ENCODE data around the gene HOXC9.

- TF ChIP-seq EZH2 (IDR thresholded peaks at IDR 0.05; ENCODE audit: borderline replicate concordance, low read length) (no peak), CTCF (IDR thresholded peaks at IDR 0.05; ENCODE audit: low read length) (no peak)
Observed at GRCh38 chr12:54002278-54002914, 2.4 kb downstream of the HOXC9 start.

All from OCI-LY1 (cell line).